SK-N-SH (cell line): ENCODE measurements around the gene EXOC4. TPM values are rescaled to one million over a fixed set of nuclear protein-coding genes. Genes with fewer than 3 reads are reported as not detected.

Experiments
- CTCF ChIA-PET: fragments of 300-600, 350-600 bp; formaldehyde crosslinking; extraction: SDS; loops from one replicate; lab custom pipeline; 2021; lab: Yijun Ruan, JAX
- POLR2A ChIA-PET: fragments of 350-600 bp; sonication (Branson Sonifier 250); formaldehyde crosslinking; extraction: SDS; loops from one replicate; lab custom pipeline; 2020; ENCODE audit warnings: antibody characterized with exemption, inconsistent platforms; lab: Yijun Ruan, JAX
- DNase-seq: peaks from one replicate; pipeline ENCODE4 v3.0.0; 2012
- H2AFZ ChIP-seq: fragments of 200-600 bp; sonication (generic); 2 replicates; pipeline ENCODE4 v1.8.1; 2016; ENCODE audit warnings: antibody characterized with exemption, mild to moderate bottlenecking, low read depth
- H3F3A ChIP-seq: fragments of 200-600 bp; sonication (generic); replicated peaks from 2 replicates; pipeline ENCODE3; 2016; ENCODE audit warnings: antibody characterized with exemption, mild to moderate bottlenecking; ENCODE audit not compliant: insufficient read depth
- H3K27ac ChIP-seq, 2 experiments: fragments of 200-500 bp in 1 of 2; fragments of 200-600 bp in 1 of 2; sonication (Bioruptor generic) in 1 of 2; sonication (generic), shearing (Covaris generic) in 1 of 2; 2 replicates each; pipeline versions ENCODE4 v1.5.1 to v1.6.1; 2014 to 2016; ENCODE audit warnings: low read depth in 2 of 2, inconsistent platforms in 1 of 2, low read length in 1 of 2, mild to moderate bottlenecking in 1 of 2, mixed read lengths in 1 of 2
- H3K27me3 ChIP-seq: fragments of 200-600 bp; sonication (generic), shearing (Covaris generic); 2 replicates; pipeline ENCODE4 v1.6.1; 2016; ENCODE audit warnings: mixed run types; ENCODE audit not compliant: insufficient read depth
- H3K36me3 ChIP-seq, 2 experiments: fragments of 200-500 bp in 1 of 2; fragments of 200-600 bp in 1 of 2; sonication (Bioruptor generic) in 1 of 2; sonication (generic) in 1 of 2; replicated peaks in 1 of 2; 2 replicates each; pipeline versions ENCODE3 to v1.5.1; 2014 to 2016; ENCODE audit warnings: low read length in 1 of 2, mild to moderate bottlenecking in 1 of 2; ENCODE audit not compliant: insufficient read depth in 2 of 2, control insufficient read depth in 1 of 2
- H3K4me1 ChIP-seq, 2 experiments: fragments of 200-500 bp in 1 of 2; fragments of 200-600 bp in 1 of 2; sonication (Bioruptor generic) in 1 of 2; sonication (generic), shearing (Covaris generic) in 1 of 2; 2 replicates each; pipeline versions ENCODE4 v1.5.1 to v1.6.1; 2014 to 2016; ENCODE audit warnings: low read depth in 1 of 2, low read length in 1 of 2, mixed run types in 1 of 2; ENCODE audit not compliant: insufficient read depth in 2 of 2, control insufficient read depth in 1 of 2
- H3K4me2 ChIP-seq: fragments of 200-600 bp; sonication (generic), shearing (Covaris generic); 2 replicates; pipeline ENCODE4 v1.6.1; 2017; ENCODE audit warnings: mixed run types
- H3K4me3 ChIP-seq, 2 experiments: fragments of 200-500 bp in 1 of 2; fragments of 200-600 bp in 1 of 2; sonication (Bioruptor generic) in 1 of 2; sonication (generic), shearing (Covaris generic) in 1 of 2; 2 replicates each; pipeline versions ENCODE4 v1.5.1 to v1.8.1; 2014 to 2016; ENCODE audit warnings: low read depth in 2 of 2, inconsistent platforms in 1 of 2, low read length in 1 of 2, mild to moderate bottlenecking in 1 of 2, mixed read lengths in 1 of 2, moderate library complexity in 1 of 2
- H3K79me2 ChIP-seq: fragments of 200-600 bp; sonication (generic); 2 replicates; pipeline ENCODE4 v1.8.1; 2017; ENCODE audit warnings: mild to moderate bottlenecking; ENCODE audit not compliant: insufficient read depth
- H3K9ac ChIP-seq: fragments of 200-600 bp; sonication (generic); 2 replicates; pipeline ENCODE4 v1.6.1; 2017; ENCODE audit warnings: mixed run types
- H3K9me2 ChIP-seq: fragments of 200-600 bp; sonication (generic); 2 replicates; pipeline ENCODE4 v1.6.1; 2017; ENCODE audit warnings: mixed run types
- H3K9me3 ChIP-seq: fragments of 200-600 bp; sonication (generic); 2 replicates; pipeline ENCODE4 v1.6.1; 2017; ENCODE audit warnings: mixed run types, mild to moderate bottlenecking, moderate library complexity
- H4K20me1 ChIP-seq: fragments of 200-600 bp; sonication (generic); 2 replicates; pipeline ENCODE4 v1.6.1; 2017; ENCODE audit warnings: mild to moderate bottlenecking, mixed run types; ENCODE audit not compliant: insufficient read depth
- ELF1 ChIP-seq: IDR thresholded peaks from 2 replicates; pipeline ENCODE4 v1.4.0; 2012
- EP300 ChIP-seq, 2 experiments: IDR thresholded peaks; 2 replicates each; pipeline versions ENCODE4 v1.4.0 to v1.6.1; 2012; ENCODE audit warnings: borderline replicate concordance in 1 of 2, low read depth in 1 of 2, low read length in 1 of 2
- EZH2phosphoT487 ChIP-seq: fragments of 200-600 bp; sonication (generic); IDR thresholded peaks from 2 replicates; pipeline ENCODE4 v1.6.1; 2017; ENCODE audit warnings: low read depth, mixed run types, mild to moderate bottlenecking, antibody characterized with exemption, moderate library complexity, borderline replicate concordance
- FOSL2 ChIP-seq: IDR thresholded peaks from 2 replicates; pipeline ENCODE4 v1.4.0; 2012; ENCODE audit warnings: low read depth, mild to moderate bottlenecking, moderate library complexity, borderline replicate concordance
- MAX ChIP-seq: IDR thresholded peaks from 2 replicates; pipeline ENCODE4 v1.4.0; 2012; ENCODE audit warnings: low read depth
- NRF1 ChIP-seq: IDR thresholded peaks from 2 replicates; pipeline ENCODE4 v1.6.1; 2012; ENCODE audit warnings: low read depth, mild to moderate bottlenecking, low read length
- RAD21 ChIP-seq: IDR thresholded peaks from 2 replicates; pipeline ENCODE4 v1.6.1; 2012; ENCODE audit warnings: mild to moderate bottlenecking, low read length
- RCOR1 ChIP-seq: fragments of 150-350 bp; IDR thresholded peaks from 2 replicates; pipeline ENCODE4 v1.6.1; 2017; ENCODE audit warnings: antibody characterized with exemption, low read length
- REST ChIP-seq: IDR thresholded peaks from 2 replicates; pipeline ENCODE4 v1.6.1; 2012; ENCODE audit warnings: mild to moderate bottlenecking, low read depth, low read length, moderate library complexity
- SMC3 ChIP-seq: IDR thresholded peaks from 2 replicates; pipeline ENCODE4 v1.6.1; 2012; ENCODE audit warnings: low read depth, low read length, improper control_type of control experiment
- TEAD4 ChIP-seq: IDR thresholded peaks from 2 replicates; pipeline ENCODE4 v1.4.0; 2012; ENCODE audit warnings: mild to moderate bottlenecking, borderline replicate concordance; ENCODE audit not compliant: insufficient read depth
- WGBS: methylation state at CpG from one replicate; pipeline ENCODE4 v1.1.6; 2017; ENCODE audit warnings: low lambda C conversion rate; 5-methylcytosine and 5-hydroxymethylcytosine counted together
- polyA plus RNA-seq, 3 experiments: library from polyadenylated mRNA; depleted of rRNA; stranded (reverse); fragments of >200 nt; gene quantifications; 2 replicates each; pipeline ENCODE4 v1.2.3, GENCODE V29; 2012

Gene EXOC4
- polyA plus RNA-seq, 1 of the 3 experiments (the other 2 are of a cell fraction), result 37.3 TPM

- H3K4me1 ChIP-seq, result no peaks in the 10 kb centered on the region
- no peaks in the 10 kb centered on the region for H3K9me2 ChIP-seq
- H3K4me3 ChIP-seq, result no peak overlapping the region
- TF ChIP-seq ELF1, result no peak
- no peaks in the 10 kb centered on the region for H3K27me3 ChIP-seq
- H3K27ac ChIP-seq, result no peak overlapping the region
- no peaks in the 10 kb centered on the region for H3K9me3 ChIP-seq
- H3K4me2 ChIP-seq, result no peak overlapping the region
- ChIA-PET CTCF (interaction anchor here (0.7 to 2.3 kb wide), 2 partner anchors 12 to 56 kb away, joined by 3 to 12 read pairs; no protein-coding TSS in a partner anchor), POLR2A (no interaction called here)
- no peaks in the 10 kb centered on the region for H4K20me1 ChIP-seq
- no peak overlapping the region for H2AFZ ChIP-seq
- H3K9ac ChIP-seq, result no peak overlapping the region
- no peaks in the 10 kb centered on the region for H3F3A ChIP-seq
- no peaks in the 10 kb centered on the region for H3K36me3 ChIP-seq
- DNase-seq, result no peak
- WGBS, result 97% methylated on average over 6 of the region's 6 CpGs
- peaks cover 5% of the 10 kb centered on the region for H3K79me2 ChIP-seq
Measured at GRCh38 chr7:133445617-133446016, 192.7 kb downstream of the EXOC4 start.

DNA sequence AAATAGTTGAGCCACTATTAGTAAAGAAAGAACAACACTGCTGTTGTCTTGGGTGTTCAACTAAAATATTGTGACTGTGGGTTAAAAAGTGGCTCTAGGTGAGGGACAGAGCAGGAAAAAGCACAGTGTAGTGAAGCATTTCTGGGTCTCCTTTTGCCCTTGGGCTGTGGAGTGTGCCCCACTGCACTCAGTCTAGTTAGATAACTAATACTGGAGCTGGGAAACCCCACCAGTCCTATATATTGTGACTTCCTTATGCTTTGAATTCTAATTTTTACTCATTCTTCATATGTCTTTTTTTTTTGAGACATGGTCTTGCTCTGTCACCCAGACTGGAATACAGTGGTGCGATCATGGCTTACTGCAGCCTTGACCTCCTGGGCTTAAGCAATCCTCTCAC lies 195.1 kb downstream of the EXOC4 start:
- ChIA-PET POLR2A (no interaction called here), CTCF (interaction anchor here (2.3 kb wide), 1 partner anchor 14 kb away, joined by 12 read pairs; no protein-coding TSS in a partner anchor)
- no peak overlapping the region for H3K27ac ChIP-seq
- H3K9me3 ChIP-seq, result no peaks in the 10 kb centered on the region
- DNase-seq, result no peak
- H3K4me1 ChIP-seq, result peaks cover 0 to 2% of the 10 kb centered on the region in 2 experiments; a peak in 1 of 4 replicates
- H4K20me1 ChIP-seq, result no peaks in the 10 kb centered on the region
- no peaks in the 10 kb centered on the region for H3K36me3 ChIP-seq
- no peaks in the 10 kb centered on the region for H3K9me2 ChIP-seq
- no peak for TF ChIP-seq TEAD4
- TF ChIP-seq REST, result no peak
- no peak for TF ChIP-seq RAD21
- no peak for TF ChIP-seq NRF1
- no peak for TF ChIP-seq SMC3
- TF ChIP-seq MAX, result no peak
- TF ChIP-seq RCOR1, result no peak
- TF ChIP-seq FOSL2, result no peak
- no peak for TF ChIP-seq EP300 (IDR thresholded peaks at IDR 0.05; ENCODE audit: borderline replicate concordance in 1 of 2, low read depth in 1 of 2, low read length in 1 of 2)
- TF ChIP-seq EZH2phosphoT487, result no peak
- H3F3A ChIP-seq, result no peaks in the 10 kb centered on the region
- no peak overlapping the region for H2AFZ ChIP-seq
- H3K4me2 ChIP-seq, result no peak overlapping the region
- H3K9ac ChIP-seq, result no peak overlapping the region
- no peak overlapping the region for H3K4me3 ChIP-seq
- H3K27me3 ChIP-seq, result no peaks in the 10 kb centered on the region
- 100% methylated on average over 1 of the region's 1 CpG for WGBS
- no peaks in the 10 kb centered on the region for H3K79me2 ChIP-seq
